GM23248 (cell line): ENCODE results near the gene GADD45G.

Experiments used
- EZH2 ChIP-seq: fragments of 200-600 bp; sonication (generic); IDR thresholded peaks from 2 replicates; pipeline ENCODE4 v1.6.1; 2018; ENCODE audit warnings: antibody characterized with exemption, mild to moderate bottlenecking; ENCODE audit not compliant: insufficient read depth, poor library complexity, severe bottlenecking
- EZH2phosphoT487 ChIP-seq: fragments of 200-600 bp; sonication (generic); IDR thresholded peaks from 2 replicates; pipeline ENCODE4 v1.6.1; 2018; ENCODE audit warnings: antibody characterized with exemption, moderate library complexity, mild to moderate bottlenecking, low read depth; ENCODE audit not compliant: insufficient read depth

DNA sequence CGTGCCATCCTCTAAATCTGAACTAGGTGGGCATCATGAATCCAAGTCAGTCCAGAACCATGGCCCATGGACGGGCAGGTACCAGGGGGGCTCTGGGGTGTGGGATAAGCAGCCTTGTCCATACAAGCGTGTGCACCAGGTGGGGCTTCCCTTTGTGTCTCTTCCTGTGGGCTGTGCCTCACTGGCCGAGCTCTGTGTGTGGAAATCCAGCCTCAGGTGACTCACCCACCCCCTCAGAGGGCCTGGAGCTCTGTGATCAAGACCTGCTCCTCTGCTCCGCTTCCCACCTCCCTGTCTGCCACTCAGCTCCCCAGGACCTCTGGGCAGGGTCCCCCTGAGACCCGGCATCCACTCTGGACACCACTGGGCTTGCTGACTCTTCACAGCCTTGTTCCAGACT is 33.0 kb downstream of the GADD45G start:
- TF ChIP-seq EZH2phosphoT487 = no peak
- TF ChIP-seq EZH2 = no peak
